WTC11 (cell line): ENCODE data around the gene ROS1.

Experiments used
- CBFB ChIP-seq: sonication (generic); formaldehyde crosslinking; IDR thresholded peaks from 2 replicates; pipeline ENCODE4 v1.8.1; 2022; ENCODE audit warnings: mild to moderate bottlenecking, low read depth, missing genetic modification reagents
- FOXP1 ChIP-seq: sonication (generic); formaldehyde crosslinking; IDR thresholded peaks from 2 replicates; pipeline ENCODE4 v1.8.0; 2022; ENCODE audit warnings: missing genetic modification reagents, mild to moderate bottlenecking, moderate library complexity, borderline replicate concordance
- MAX ChIP-seq: sonication (generic); formaldehyde crosslinking; IDR thresholded peaks from 2 replicates; pipeline ENCODE4 v1.8.0; 2022; ENCODE audit warnings: mild to moderate bottlenecking, missing genetic modification reagents
- MXD4 ChIP-seq: fragments of 250-450 bp; sonication (Bioruptor Pico); IDR thresholded peaks from 2 replicates; pipeline ENCODE4 v1.8.0; 2021; ENCODE audit warnings: mild to moderate bottlenecking, moderate library complexity, borderline replicate concordance
- MYBL2 ChIP-seq: sonication (generic); formaldehyde crosslinking; IDR thresholded peaks from 2 replicates; pipeline ENCODE4 v1.8.1; 2023; ENCODE audit warnings: mild to moderate bottlenecking, moderate library complexity, missing genetic modification reagents
- NFE2L1 ChIP-seq: sonication (generic); formaldehyde crosslinking; IDR thresholded peaks from 2 replicates; pipeline ENCODE4 v1.8.1; 2023; ENCODE audit warnings: missing genetic modification reagents
- NR1H2 ChIP-seq: sonication (generic); formaldehyde crosslinking; IDR thresholded peaks from 2 replicates; pipeline ENCODE4 v1.9.0; 2021; ENCODE audit warnings: mild to moderate bottlenecking, moderate library complexity, missing genetic modification reagents
- NR3C1 ChIP-seq: sonication (generic); formaldehyde crosslinking; conservative IDR thresholded peaks from 2 replicates; pipeline ENCODE4 v1.8.1; 2023; ENCODE audit warnings: low read depth, mild to moderate bottlenecking, missing genetic modification reagents
- TCF7 ChIP-seq: sonication (generic); formaldehyde crosslinking; IDR thresholded peaks from 2 replicates; pipeline ENCODE4 v1.8.0; 2022; ENCODE audit warnings: mild to moderate bottlenecking, low read depth, missing genetic modification reagents, moderate library complexity
- USF1 ChIP-seq: sonication (generic); formaldehyde crosslinking; IDR thresholded peaks from 2 replicates; pipeline ENCODE4 v1.8.0; 2022; ENCODE audit warnings: mild to moderate bottlenecking, missing genetic modification reagents
- ZBTB21 ChIP-seq: sonication (generic); formaldehyde crosslinking; IDR thresholded peaks from 2 replicates; pipeline ENCODE4 v1.8.1; 2023; ENCODE audit warnings: mild to moderate bottlenecking, missing genetic modification reagents, borderline replicate concordance
- ZNF121 ChIP-seq: sonication (generic); formaldehyde crosslinking; IDR thresholded peaks from 2 replicates; pipeline ENCODE4 v1.8.0; 2023; ENCODE audit warnings: missing genetic modification reagents
- ZNF138 ChIP-seq: sonication (generic); formaldehyde crosslinking; conservative IDR thresholded peaks from 2 replicates; pipeline ENCODE4 v1.8.1; 2022; ENCODE audit warnings: mild to moderate bottlenecking, moderate library complexity, missing genetic modification reagents
- TF ChIP-seq, protein P1 (sequence below): fragments of 200-600 bp; IDR thresholded peaks from 2 replicates; pipeline ENCODE4 v1.8.0; 2022; ENCODE audit warnings: antibody characterized with exemption

DNA sequence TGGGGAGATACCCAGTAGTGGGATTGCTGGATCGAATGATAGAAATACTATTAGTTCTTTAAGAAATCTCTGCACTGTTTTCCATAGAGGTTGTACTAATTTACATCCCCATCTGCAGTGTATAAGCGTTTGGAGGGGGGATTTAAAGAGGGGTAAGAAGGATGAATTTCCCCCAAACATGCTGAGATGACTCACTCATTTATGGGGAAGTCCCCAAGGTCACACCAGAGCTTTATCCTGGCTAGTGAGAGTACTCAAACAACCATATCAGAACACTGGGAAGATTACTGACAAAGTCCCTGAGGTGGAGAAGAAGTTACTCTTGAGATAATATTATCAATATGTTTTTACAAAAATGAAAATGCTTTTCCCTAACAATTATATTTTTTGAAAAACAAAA lies 44.0 kb downstream of the ROS1 start:
- TF ChIP-seq NR1H2 (CRISPR knock-in tag), result no peak
- no peak for TF ChIP-seq TCF7
- TF ChIP-seq, protein P1, sequence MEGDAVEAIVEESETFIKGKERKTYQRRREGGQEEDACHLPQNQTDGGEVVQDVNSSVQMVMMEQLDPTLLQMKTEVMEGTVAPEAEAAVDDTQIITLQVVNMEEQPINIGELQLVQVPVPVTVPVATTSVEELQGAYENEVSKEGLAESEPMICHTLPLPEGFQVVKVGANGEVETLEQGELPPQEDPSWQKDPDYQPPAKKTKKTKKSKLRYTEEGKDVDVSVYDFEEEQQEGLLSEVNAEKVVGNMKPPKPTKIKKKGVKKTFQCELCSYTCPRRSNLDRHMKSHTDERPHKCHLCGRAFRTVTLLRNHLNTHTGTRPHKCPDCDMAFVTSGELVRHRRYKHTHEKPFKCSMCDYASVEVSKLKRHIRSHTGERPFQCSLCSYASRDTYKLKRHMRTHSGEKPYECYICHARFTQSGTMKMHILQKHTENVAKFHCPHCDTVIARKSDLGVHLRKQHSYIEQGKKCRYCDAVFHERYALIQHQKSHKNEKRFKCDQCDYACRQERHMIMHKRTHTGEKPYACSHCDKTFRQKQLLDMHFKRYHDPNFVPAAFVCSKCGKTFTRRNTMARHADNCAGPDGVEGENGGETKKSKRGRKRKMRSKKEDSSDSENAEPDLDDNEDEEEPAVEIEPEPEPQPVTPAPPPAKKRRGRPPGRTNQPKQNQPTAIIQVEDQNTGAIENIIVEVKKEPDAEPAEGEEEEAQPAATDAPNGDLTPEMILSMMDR, result no peak
- no peak for TF ChIP-seq MAX (CRISPR knock-in tag)
- TF ChIP-seq CBFB (CRISPR knock-in tag), result no peak
- TF ChIP-seq USF1 (CRISPR knock-in tag), result no peak
- TF ChIP-seq NR3C1 (CRISPR knock-in tag), result no peak
- TF ChIP-seq FOXP1 (CRISPR knock-in tag), result no peak
- no peak for TF ChIP-seq ZBTB21
- no peak for TF ChIP-seq MXD4 (CRISPR knock-in tag)
- TF ChIP-seq ZNF121 (CRISPR knock-in tag), result no peak
- TF ChIP-seq NFE2L1 (CRISPR knock-in tag), result no peak
- no peak for TF ChIP-seq MYBL2 (CRISPR knock-in tag)
- no peak for TF ChIP-seq ZNF138 (CRISPR knock-in tag)
